Activated T-helper 17 cell treated with anti-CD3 and anti-CD28 coated beads, Interleukin-2, amount 50 U/mL, for 72 hours (primary cell): Measurements from ENCODE around the gene VAPA. TPM values are rescaled to one million over a fixed set of nuclear protein-coding genes. Genes with fewer than 3 reads are reported as not detected.

Source experiments
- ATAC-seq: fragments of 150-1000 bp; cut with Tn5 transposase; replicated peaks from 2 replicates; pipeline ENCODE4 v1.10.0; 2021; ENCODE audit warnings: mild to moderate bottlenecking, moderate library complexity
- H3K27ac Mint-ChIP-seq: one replicate; pipeline ENCODE4 v1.8.0; 2022; ENCODE audit warnings: mixed read lengths
- H3K27me3 Mint-ChIP-seq: one replicate; pipeline ENCODE4 v1.8.0; 2022; ENCODE audit warnings: mixed read lengths
- H3K36me3 Mint-ChIP-seq: one replicate; pipeline ENCODE4 v1.8.0; 2022; ENCODE audit warnings: low read depth, mild to moderate bottlenecking, mixed read lengths
- H3K4me1 Mint-ChIP-seq: one replicate; pipeline ENCODE4 v1.8.0; 2022; ENCODE audit warnings: mixed read lengths
- H3K4me3 Mint-ChIP-seq: one replicate; pipeline ENCODE4 v1.8.0; 2022; ENCODE audit warnings: mild to moderate bottlenecking, mixed read lengths
- H3K9me3 Mint-ChIP-seq: one replicate; pipeline ENCODE4 v1.8.0; 2022; ENCODE audit warnings: mixed read lengths
- total RNA-seq, 2 donors: library from RNA; stranded (reverse); gene quantifications; one replicate each; pipeline ENCODE4 v1.2.3, GENCODE V29; 2022

The VAPA gene
- total RNA-seq, 2 donors from 2014 or later, result 135 to 185 TPM

DNA sequence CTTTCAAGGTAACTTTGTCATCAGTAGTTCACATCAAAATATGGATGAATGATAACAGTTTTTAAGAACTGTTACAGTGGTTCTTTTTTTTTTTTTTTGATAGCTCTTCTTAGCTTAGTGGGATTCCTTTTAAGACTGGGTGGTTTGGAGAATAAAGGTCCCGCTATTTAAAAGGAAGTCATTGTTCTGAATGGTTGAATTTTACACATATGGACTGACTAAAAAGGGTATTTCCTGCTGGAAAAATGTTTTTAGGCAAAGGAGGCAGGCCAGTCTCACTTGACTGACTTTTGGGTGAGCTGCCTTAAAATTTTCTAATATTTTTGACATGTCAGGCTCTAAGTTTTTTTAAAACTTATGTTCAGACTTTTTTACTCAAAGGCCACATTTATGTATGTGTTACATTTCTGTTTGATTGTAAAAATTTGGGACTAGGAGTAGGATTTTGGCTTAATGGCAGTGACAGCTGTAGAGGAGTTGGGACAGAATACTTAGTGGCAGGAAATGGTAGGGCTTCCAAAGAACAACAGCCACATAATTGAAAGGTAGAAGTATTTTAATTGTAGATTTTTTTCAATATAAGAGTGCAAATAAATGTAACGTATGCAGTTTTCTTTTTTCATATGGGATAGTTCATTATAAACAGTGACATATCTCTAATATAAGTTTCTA lies 13.7 kb downstream of the VAPA start:
- Mint-ChIP-seq H3K4me1 (peaks cover 36% of the 10 kb centered on the region), H3K9me3 (no peaks in the 10 kb centered on the region), H3K36me3 (peaks cover 15% of the 10 kb centered on the region), H3K27ac (no peak overlapping the region), H3K27me3 (no peaks in the 10 kb centered on the region), H3K4me3 (no peak overlapping the region)
- no peak for ATAC-seq

DNA sequence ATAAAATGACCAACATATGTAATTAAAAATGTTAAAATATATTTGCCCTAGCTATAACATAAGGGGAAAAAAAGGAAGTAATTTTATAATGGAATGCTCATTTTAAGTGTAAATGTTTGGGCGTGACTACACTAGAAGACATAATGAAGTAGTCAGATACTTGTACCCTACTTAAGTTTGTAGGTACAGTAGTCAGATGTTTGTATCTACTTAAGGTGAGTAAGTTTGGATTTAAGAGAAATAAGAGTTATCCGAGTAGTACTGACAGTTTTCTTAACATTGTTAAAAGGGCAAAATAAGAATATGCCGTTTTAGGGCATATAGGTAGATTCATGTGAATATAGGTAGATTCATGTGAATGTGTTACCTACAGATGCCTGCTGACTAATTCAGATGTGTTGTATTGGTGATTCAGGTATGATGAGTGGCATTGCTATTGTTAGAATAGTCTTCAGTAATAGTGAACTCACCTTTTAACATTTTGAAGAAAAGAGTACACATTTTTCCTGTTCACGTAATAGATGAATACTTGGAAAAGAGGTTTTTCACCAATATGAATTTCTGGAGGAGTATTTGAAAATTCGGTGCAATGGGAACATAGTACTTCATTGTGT lies 14.9 kb downstream of the VAPA start:
- Mint-ChIP-seq H3K4me3 (no peak overlapping the region), H3K27me3 (no peaks in the 10 kb centered on the region), H3K4me1 (peaks cover 36% of the 10 kb centered on the region), H3K9me3 (no peaks in the 10 kb centered on the region), H3K27ac (no peak overlapping the region), H3K36me3 (peaks cover 28% of the 10 kb centered on the region)
- peak; percentile 67 for ATAC-seq

DNA sequence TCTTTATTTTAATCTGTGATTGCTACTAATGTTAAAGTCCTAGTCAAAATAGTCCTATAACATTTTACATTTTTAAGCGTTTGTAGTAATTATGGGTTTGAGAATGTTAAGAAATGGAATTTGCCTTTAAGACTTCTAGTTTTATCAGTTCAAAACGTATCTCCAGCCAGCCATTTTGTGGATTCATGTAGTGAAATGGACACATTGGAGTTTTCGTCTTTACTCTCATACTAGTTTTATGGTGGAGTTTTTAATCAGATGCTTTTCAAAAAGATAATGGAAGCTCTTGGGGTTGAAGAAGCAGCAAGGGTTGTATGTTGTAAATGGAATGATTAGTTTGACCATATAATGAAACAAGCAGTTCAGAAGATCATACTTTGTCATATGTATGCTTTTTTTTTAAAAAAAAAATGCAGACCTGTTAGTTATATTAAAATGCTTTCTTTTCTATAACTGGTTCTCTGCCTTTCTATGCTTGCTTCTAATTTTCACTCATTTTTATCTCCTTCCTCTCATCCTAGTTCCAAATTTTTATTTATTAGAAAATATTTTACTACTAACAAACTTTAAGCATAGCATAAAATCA lies 16.6 kb downstream of the VAPA start:
- Mint-ChIP-seq H3K4me1 (peaks cover 27% of the 10 kb centered on the region), H3K9me3 (no peaks in the 10 kb centered on the region), H3K36me3 (peaks cover 42% of the 10 kb centered on the region), H3K27me3 (no peaks in the 10 kb centered on the region), H3K4me3 (no peak overlapping the region), H3K27ac (no peak overlapping the region)
- ATAC-seq, result no peak

DNA sequence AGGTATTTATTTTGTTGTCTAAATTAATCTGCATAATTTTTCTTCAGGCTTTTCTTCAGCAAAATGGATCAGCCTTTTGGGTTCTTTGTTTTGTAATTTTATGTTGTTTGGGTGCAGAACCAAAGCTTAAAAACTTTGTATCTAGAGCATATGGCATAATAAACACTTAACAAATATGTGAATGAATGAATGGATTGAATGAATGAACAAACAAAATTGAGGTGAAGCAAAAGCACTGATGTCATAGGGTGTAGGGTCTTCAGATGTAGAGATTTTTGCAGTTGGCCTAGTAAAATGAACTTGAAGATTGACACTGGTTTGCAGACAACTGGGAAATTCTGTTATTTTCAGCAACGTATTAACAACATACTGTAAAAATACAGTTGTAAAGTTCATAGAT lies 17.3 kb downstream of the VAPA start:
- H3K27ac Mint-ChIP-seq, result no peak overlapping the region
- H3K27me3 Mint-ChIP-seq, result no peaks in the 10 kb centered on the region

DNA sequence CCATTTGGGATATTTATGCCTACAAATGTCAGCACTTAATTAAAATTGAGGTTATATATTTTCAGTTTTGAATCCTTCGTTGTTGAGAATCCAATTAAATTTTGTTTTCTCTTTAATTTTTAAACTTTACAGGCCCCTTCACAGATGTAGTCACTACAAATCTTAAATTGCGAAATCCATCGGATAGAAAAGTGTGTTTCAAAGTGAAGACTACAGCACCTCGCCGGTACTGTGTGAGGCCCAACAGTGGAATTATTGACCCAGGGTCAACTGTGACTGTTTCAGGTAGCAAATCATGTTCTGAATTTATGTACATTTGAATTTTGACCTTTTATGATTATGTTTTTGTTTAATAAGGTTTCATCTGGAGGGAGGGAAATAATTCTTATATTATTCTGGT lies 17.9 kb downstream of the VAPA start:
- Mint-ChIP-seq H3K27ac (no peak overlapping the region), H3K27me3 (no peaks in the 10 kb centered on the region), H3K9me3 (no peaks in the 10 kb centered on the region), H3K36me3 (peaks cover 55% of the 10 kb centered on the region), H3K4me3 (no peak overlapping the region), H3K4me1 (peaks cover 22% of the 10 kb centered on the region)
- ATAC-seq, result no peak

More for the DNA sequence above, 17.3 kb downstream of the VAPA start:
- Mint-ChIP-seq H3K4me1 (peaks cover 27% of the 10 kb centered on the region), H3K4me3 (no peak overlapping the region), H3K9me3 (no peaks in the 10 kb centered on the region), H3K36me3 (peaks cover 50% of the 10 kb centered on the region)
- no peak for ATAC-seq

DNA sequence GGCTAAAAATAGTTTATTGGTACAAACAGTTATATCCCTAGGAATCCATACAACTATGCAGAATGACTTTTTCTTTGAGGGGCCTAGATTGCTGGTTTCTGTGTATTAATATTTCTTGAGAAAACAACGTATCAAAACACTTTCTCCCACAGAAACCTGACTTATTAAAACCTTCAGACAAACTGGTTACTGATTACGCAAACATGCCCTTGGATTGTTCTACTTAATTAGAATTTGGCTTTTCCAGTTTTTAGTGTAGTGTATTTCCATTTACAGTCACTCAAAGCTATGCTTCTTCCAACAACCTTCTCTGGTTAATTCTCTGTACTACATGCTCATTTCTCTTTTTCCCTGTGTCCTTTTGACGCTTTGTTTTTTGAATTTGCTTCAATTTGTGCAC lies 20.0 kb downstream of the VAPA start:
- H3K36me3 Mint-ChIP-seq, result peaks cover 77% of the 10 kb centered on the region
- ATAC-seq, result no peak

DNA sequence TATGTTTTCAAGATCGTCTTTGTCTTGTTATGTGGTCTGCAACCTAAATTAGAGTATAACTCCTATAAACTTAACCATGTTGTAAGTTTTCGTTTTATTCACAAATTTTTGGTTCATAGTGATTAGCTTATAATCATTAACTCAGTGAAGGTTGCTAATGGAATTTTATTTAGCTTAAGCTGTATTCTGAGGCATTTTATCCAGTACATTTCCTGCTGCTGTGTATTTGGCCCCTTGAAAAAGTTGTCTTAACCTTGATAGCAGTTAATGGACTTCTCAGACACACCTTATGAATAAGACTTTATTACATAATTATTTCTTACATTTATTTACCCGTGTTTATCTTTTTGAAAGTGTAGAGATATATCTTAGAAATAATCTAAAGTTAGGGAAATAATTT lies 20.5 kb downstream of the VAPA start:
- no peak for ATAC-seq
- Mint-ChIP-seq H3K9me3 (no peaks in the 10 kb centered on the region), H3K27me3 (no peaks in the 10 kb centered on the region), H3K4me3 (no peak overlapping the region), H3K4me1 (peaks cover 5% of the 10 kb centered on the region), H3K36me3 (peaks cover 81% of the 10 kb centered on the region), H3K27ac (no peak overlapping the region)

More for the DNA sequence above, 20.0 kb downstream of the VAPA start:
- H3K4me1 Mint-ChIP-seq, result peaks cover 8% of the 10 kb centered on the region
- H3K9me3 Mint-ChIP-seq, result no peaks in the 10 kb centered on the region
- H3K4me3 Mint-ChIP-seq, result no peak overlapping the region
- H3K27ac Mint-ChIP-seq, result no peak overlapping the region
- no peaks in the 10 kb centered on the region for H3K27me3 Mint-ChIP-seq

DNA sequence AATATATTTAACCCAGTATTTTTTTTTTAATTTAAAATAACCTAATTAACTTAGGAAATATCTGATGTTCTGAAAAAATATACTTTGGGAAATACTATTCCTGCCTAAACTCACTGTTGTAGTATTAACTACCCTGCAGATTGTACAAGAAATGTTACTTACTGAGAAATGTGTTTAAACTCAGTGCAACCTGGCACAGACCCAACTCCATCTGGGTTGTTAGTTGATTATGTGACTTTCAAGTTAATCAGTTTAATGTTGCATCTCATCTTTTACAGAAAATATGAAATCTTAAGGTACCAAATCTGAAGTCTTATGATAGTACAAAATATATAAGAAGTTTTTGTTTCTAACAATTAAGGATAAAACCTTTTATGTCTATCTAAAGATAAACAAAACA lies 27.3 kb downstream of the VAPA start:
- no peaks in the 10 kb centered on the region for H3K9me3 Mint-ChIP-seq
- no peak overlapping the region for H3K4me3 Mint-ChIP-seq
- H3K27me3 Mint-ChIP-seq, result no peaks in the 10 kb centered on the region
- H3K27ac Mint-ChIP-seq, result no peak overlapping the region
- no peaks in the 10 kb centered on the region for H3K4me1 Mint-ChIP-seq
- no peak for ATAC-seq
- H3K36me3 Mint-ChIP-seq, result peaks cover 99% of the 10 kb centered on the region

DNA sequence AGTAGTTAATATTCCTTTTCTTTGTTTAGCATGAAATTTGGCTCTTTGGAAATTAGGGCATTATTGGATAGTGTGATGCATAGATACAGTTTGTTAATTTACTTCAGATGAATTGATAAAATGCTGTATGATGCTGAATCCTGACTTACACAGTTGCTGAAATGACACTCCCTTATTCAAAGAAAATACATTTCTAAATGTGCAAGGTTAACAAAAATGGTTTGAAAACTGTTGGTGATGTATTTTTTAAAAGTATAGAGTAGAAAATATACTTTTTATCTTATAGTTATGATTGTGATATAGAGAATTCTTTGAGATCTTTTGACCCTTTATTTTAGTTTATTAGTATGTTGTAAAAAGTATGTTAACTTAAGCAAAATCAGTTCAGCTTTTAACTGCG lies 27.8 kb downstream of the VAPA start:
- Mint-ChIP-seq H3K27ac (no peak overlapping the region), H3K4me3 (no peak overlapping the region), H3K36me3 (peaks cover 99% of the 10 kb centered on the region), H3K4me1 (no peaks in the 10 kb centered on the region), H3K9me3 (no peaks in the 10 kb centered on the region), H3K27me3 (no peaks in the 10 kb centered on the region)
- ATAC-seq, result no peak

DNA sequence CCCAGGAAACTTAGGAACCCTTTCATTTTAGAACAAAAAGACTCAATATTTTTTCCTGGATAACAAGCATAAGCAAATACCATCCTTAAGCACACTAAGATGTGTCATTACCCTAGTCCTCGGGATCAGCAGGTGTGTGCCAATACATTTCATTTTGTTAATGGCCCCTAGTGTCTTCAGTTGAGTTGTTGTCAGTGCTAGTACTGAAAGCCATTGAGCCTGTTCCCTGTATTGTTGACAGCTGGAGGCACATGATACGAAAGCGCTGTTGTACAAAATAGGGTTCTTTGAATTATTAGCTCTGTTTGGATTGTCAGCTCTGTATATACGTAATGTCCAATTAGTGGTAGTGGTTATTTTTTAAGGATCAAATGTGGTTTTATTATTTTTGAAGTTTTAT lies 29.5 kb downstream of the VAPA start:
- no peak for ATAC-seq
- H3K27ac Mint-ChIP-seq, result no peak overlapping the region
- no peaks in the 10 kb centered on the region for H3K4me1 Mint-ChIP-seq
- no peaks in the 10 kb centered on the region for H3K9me3 Mint-ChIP-seq
- peaks cover 99% of the 10 kb centered on the region for H3K36me3 Mint-ChIP-seq
- H3K4me3 Mint-ChIP-seq, result no peak overlapping the region
- no peaks in the 10 kb centered on the region for H3K27me3 Mint-ChIP-seq

DNA sequence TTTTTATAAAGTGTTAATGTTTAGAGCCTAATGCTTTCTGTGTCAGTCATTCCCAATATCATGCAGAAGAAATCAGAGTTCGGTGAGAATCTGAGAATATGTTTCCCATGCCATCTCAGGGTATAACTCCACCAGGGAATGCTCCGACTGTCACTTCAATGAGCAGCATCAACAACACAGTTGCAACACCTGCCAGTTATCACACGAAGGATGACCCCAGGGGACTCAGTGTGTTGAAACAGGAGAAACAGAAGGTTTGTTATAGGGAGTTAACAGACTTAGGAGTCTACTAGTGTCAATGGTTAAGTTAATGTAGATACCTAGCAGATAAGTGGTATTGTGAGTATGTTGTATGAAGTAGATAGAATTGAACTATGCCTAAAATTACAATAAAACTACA lies 31.0 kb downstream of the VAPA start:
- H3K9me3 Mint-ChIP-seq, result no peaks in the 10 kb centered on the region
- peaks cover 99% of the 10 kb centered on the region for H3K36me3 Mint-ChIP-seq
- H3K4me3 Mint-ChIP-seq, result no peak overlapping the region
- H3K27ac Mint-ChIP-seq, result no peak overlapping the region
- no peaks in the 10 kb centered on the region for H3K4me1 Mint-ChIP-seq
- ATAC-seq, result no peak
- H3K27me3 Mint-ChIP-seq, result no peaks in the 10 kb centered on the region

DNA sequence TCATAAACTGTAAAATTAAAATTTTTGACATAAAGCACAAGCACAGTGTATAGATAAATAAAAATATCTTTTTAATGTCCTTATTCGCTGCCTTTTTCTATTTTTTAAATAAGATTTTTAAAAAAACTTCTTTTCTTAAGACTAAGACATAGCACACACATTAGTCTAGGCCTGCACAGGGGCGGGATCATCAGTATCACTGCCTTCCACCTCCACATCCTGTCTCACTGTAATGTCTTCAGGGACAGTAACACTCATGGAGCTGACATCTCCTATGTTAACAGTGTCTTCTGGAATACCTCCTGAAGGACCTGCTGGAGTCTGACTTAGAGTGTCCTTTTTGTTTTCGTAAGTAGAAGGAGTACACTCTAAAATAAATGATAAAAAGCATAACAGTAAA lies 33.0 kb downstream of the VAPA start:
- H3K36me3 Mint-ChIP-seq, result peaks cover 99% of the 10 kb centered on the region
- no peak overlapping the region for H3K4me3 Mint-ChIP-seq
- H3K27me3 Mint-ChIP-seq, result no peaks in the 10 kb centered on the region
- H3K4me1 Mint-ChIP-seq, result no peaks in the 10 kb centered on the region
- no peaks in the 10 kb centered on the region for H3K9me3 Mint-ChIP-seq
- ATAC-seq, result no peak
- no peak overlapping the region for H3K27ac Mint-ChIP-seq

DNA sequence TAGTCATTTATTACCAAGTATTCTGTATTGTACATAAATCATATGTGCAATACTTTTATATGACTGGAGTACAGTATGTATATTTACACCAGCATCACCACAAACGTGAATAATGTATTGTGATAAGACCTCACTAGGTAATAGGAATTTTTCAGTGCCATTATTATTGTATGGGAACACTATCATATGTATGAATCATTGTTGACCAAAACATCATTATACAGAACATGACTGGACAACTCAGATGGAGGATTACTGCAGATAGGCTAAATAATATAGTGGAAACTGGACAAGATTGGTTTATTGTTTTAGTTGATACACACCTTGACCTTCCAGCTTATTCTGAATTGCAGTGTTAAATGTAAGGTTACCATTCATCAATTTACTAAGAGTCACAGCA lies 33.4 kb downstream of the VAPA start:
- Mint-ChIP-seq H3K27me3 (no peaks in the 10 kb centered on the region), H3K4me1 (no peaks in the 10 kb centered on the region), H3K27ac (no peak overlapping the region), H3K4me3 (no peak overlapping the region), H3K36me3 (peaks cover 99% of the 10 kb centered on the region), H3K9me3 (no peaks in the 10 kb centered on the region)
- no peak for ATAC-seq

DNA sequence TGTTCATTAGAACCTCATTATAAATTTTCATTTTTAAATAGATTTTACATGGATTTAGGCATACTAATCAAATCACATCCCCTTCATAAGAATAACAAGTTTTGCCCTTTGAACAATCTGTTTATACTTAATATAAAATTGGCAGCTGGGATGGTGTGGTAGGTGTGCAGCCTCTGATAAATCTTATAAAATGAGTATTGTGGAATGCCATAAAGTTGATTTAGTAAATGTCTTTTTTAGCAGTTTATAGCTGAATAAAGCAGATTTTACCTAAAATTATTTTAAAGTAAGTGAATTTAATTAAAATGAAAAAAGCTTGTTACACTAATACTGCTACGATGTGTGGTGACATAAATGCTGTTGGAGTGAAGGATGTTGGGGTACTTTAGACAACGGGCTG lies 35.5 kb downstream of the VAPA start:
- Mint-ChIP-seq H3K36me3 (peaks cover 100% of the 10 kb centered on the region), H3K27ac (no peak overlapping the region), H3K9me3 (no peaks in the 10 kb centered on the region)

DNA sequence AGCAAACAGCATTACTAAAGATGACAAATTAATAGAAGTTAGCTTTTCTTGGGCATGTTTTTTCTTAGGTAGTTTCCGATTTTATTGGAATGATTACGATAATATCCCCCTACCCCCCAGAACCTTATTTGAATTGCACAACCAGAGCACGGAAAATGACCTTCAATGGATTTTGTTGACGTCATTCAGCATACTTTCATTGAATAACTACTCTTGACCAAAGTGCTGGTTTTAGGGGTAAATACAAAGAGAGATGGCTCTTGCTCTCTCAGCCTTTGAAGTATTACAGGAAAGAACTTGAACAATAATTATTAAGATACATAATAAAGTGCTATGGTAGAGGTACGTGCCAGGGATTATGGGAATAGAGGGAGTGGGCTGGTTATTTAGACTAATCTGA lies 36.0 kb downstream of the VAPA start:
- no peaks in the 10 kb centered on the region for H3K9me3 Mint-ChIP-seq
- no peaks in the 10 kb centered on the region for H3K4me1 Mint-ChIP-seq
- no peak overlapping the region for H3K27ac Mint-ChIP-seq
- H3K27me3 Mint-ChIP-seq, result no peaks in the 10 kb centered on the region
- H3K36me3 Mint-ChIP-seq, result peaks cover 100% of the 10 kb centered on the region
- H3K4me3 Mint-ChIP-seq, result no peak overlapping the region
- no peak for ATAC-seq

More for the DNA sequence above, 35.5 kb downstream of the VAPA start:
- Mint-ChIP-seq H3K4me3 (no peak overlapping the region), H3K4me1 (no peaks in the 10 kb centered on the region), H3K27me3 (no peaks in the 10 kb centered on the region)
- ATAC-seq, result no peak
